Activated naive CD4-positive, alpha-beta T cell treated with anti-CD3 and anti-CD28 coated beads, Interleukin-2, amount 50 U/mL, for 16 hours (primary cell): Measurements from ENCODE around the gene LIPC.

ENCODE experiments used
- DNase-seq: peaks from one replicate; pipeline ENCODE4 v3.0.0-alpha.2; 2020

LIPC gene

DNA sequence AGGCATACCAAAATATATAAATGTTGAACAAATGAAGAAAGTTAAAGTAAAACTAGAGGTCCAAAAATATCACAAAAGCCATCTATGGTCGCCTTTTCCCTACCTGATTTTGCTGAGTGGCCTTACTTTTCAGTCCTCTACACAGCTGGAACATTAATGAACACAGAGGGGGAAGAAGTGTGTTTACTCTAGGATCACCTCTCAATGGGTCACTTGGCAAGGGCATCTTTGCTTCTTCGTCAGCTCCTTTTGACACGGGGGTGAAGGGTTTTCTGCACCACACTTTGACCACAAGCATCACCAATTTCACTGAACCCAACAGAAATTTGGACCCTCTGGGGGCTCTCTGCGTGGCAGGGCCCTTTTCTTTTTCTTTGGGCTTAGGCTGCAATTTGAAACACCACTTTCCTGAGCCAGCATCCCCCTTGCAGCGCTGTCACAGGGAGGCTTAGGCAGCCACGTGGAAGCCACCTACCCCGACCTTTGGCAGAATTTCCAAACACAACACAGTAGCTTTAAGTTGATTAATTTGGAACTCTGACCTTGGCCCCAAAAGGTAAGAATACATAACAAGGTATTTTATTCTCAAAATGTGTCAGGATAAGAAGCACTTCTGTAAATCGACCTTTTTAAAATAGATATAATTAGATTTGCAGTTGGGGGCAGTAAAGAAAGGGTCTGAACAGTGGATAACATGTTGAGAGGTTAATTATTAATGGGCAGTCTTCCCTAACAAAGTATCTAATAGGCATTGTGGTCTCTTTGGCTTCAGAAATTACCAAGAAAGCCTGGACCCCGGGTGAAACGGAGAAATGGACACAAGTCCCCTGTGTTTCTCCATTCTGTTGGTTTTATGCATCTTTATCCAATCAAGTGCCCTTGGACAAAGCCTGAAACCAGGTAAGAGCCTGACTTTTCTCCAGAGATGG is at the start of gene LIPC:
Gene LIPC, plus strand, starts transcription at position 771 of the 929 bp plus-strand sequence. Its CDS starts 42 bp downstream, at position 813.
- no peak for DNase-seq

DNA sequence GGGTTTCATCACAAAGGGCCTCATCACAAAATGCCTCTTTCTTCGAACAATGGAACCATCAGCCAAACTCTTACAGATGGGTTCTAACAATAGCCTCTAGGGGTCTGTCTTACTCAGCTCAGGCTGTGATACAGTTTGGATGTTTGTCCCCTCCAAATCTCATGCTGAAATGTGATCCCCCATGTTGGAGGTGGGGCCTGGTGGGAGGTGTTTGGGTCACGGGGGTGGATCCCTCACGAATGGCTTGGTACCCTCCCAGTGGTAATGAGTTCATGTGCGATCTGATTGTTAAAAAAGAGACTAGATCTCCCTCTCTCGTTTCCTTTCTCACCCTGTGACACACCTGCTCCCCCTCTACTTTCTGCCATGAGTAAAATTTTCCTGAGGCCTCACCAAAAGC is 47.9 kb upstream of the LIPC start:
- DNase-seq: peak; percentile 49

DNA sequence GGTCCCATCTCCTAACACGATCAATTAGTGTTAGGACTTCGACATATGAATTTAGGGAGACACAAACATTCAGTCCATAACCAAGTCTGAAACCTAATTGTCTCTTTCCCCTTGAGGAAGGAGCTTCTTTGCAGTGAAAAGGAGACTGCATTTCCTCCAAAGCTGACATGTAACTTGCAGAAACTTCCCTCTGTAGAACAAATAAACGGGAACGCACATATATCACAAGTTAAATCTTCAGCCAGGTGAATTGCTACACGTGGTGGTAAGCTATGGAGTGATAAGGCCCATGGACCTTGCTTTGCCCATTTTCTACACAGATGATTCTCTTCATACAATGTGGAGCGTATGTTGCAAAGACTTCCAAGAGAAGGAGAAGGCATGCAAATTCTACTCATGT is 47.1 kb upstream of the LIPC start:
- DNase-seq: no peak

DNA sequence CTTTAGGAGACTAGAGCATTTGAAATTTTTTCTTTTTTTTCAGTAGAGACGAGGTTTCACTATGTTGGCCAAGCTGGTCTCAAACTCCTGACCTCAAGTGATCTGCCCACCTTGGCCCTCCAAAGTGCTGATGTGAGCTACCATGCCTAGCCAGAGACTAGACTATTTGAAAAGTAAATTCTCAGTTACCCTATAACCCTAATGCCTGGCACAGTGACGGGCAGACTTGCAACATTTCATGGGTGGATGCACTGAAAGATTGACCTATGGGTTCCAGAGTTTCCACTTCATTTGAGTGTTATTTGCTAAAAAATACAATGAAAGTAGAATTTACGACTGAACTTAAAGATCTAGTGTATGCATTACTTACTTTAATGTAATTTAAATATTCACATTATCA is 45.7 kb upstream of the LIPC start:
- DNase-seq: no peak

DNA sequence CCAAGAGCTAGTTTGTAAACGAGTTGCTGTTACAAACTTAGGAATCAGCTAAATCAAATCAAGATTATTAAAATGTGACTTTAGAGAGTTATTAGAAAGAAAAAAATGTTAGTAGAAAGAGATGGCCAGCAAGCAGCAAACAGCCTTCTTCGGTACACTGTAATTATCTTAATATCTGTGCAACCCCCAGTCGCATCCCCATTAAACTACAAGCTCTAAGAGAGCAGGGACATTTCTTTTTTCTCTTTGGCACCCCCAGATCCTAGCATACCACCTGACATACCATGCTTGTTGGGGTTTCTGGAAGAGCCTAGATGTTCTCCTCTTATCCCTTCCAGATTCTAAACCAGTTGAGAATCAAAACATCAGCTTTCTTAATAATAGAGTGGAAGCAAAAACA is 45.1 kb upstream of the LIPC start:
- DNase-seq: no peak

DNA sequence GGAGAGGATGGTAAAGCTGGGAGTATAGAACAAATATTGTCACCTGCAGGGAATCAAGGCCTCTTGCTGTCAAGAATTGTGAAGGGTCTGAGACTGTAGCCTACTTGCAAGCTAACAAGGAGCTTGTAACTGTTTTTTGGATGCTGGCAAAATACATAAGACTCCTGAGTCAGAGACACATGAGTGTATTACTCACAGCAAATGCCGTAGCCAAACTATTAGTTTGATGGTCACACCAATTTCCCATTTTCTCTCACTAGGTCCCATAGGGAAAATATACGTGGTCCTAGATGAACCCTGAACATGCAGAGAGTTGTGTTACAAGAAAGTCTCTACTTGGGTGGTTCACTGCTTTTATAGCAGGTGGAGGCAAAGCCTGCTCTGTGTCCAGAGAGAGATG is 44.7 kb upstream of the LIPC start:
- DNase-seq: no peak

DNA sequence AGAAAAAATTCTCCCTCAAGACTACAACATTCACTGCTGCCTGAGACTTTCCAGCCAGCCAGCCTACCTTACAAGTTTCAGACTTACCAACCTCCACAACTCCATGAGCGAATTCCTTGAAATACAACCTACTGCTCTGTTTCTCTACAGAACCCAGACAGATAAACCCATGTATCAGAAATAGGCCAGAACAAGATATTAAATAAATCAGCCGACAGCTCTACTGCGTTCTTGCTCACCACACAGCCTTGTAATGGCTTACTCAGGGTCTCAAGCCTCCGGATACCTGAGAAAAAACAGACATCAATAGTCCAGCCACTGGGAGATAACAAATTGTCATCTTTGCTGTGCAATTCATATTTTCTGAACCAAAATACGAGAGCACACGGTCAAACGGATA is 43.6 kb upstream of the LIPC start:
- DNase-seq: no peak

DNA sequence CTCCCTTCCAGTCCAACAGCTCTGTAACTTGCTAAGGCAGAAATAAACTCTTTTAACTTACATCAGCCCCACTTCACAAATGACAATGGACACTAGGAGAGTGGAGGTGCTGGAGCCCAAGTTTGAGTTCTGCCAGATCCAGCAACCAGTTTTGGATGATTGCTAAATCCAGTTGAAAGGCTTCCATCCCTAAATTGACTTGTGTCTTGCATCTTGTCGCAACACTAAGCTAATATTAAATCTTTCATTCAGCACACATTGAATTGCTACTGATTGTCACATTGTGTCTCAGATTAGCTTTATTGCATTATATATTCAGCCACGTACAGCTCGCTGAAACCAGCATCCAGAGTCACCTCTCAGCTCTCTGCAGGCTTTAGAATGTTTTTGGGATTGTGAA is 41.7 kb upstream of the LIPC start:
- no peak for DNase-seq

DNA sequence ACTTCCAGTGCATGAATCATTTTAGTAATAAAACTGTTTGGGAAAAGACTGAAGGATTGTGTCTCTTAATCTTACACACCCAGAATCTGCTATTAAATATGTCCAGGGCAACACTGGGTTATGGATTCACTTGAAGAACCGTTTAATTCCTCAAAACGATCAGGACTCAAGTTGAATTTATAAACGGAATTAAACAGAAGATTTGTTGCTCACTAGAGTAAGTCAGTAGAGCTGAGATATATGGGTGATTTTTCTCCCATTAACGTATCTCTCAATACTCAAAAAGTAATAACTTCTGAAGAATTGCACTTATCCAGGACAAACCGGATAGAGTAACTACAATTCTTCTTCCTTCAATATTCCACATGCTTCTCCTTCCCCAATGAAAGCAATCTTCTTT is 41.1 kb upstream of the LIPC start:
- no peak for DNase-seq

DNA sequence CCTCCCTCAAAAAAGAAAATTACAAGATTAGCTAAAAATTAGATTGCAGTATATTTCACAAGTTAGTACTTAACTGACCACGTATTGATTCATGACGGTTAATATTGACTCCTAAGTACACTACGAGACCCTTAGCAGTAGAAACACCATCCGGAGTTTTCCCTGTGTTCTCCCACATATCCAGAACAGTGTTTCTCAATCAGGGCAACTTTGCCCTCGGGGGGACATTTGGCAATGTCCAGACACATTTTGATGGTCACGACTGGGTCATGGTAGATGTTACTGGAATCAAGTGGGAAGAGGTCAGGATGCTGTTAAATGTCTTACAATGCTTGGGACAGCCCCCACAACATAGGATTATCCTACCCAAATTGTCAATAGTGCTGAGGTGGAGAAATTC is 40.7 kb upstream of the LIPC start:
- no peak for DNase-seq

DNA sequence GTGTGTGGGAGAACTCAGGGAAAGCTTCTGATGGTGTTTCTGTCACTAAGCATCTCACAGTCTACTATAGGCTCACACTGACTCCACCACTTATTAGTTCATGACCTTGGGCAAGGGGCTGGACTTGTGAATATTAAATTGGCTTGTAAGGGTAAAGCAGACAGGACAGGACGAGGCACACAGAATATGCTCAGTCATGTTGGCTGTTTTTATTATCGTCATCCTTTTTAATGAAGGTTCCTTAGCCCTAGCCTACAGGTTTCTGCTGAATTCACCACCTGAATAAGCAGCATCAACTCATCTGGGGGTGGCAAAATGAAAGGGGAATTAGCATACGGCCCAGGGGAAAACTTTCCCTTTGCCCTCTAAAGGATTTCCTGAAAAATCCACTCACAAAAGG is 39.6 kb upstream of the LIPC start:
- DNase-seq: no peak

DNA sequence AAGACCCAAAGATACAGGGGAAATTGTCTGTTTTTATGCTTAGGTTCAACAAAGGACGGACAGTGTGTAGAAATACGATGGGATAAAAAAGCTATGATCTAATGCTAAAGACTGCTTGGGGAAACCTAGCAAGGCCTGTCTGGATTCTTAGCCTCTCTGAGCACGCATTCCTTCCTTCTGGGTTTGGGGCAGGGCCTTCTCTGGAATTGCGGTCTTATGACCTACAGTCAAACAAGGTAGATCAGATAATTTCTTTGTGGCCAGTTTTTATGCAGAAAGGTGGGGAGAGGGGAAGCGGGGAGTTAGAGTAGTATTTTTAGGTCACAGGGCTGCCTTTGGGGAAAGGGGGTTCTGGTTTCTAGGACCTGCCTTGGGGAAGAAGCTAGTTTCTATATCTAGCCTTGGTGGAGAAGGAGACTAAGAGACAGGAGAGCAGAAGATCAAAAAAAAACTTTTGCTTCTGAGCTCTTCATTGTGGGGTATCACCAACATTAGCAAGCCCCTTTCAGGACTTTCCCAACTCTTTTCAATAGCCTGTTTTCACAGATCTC is 39.1 kb upstream of the LIPC start:
- no peak for DNase-seq

DNA sequence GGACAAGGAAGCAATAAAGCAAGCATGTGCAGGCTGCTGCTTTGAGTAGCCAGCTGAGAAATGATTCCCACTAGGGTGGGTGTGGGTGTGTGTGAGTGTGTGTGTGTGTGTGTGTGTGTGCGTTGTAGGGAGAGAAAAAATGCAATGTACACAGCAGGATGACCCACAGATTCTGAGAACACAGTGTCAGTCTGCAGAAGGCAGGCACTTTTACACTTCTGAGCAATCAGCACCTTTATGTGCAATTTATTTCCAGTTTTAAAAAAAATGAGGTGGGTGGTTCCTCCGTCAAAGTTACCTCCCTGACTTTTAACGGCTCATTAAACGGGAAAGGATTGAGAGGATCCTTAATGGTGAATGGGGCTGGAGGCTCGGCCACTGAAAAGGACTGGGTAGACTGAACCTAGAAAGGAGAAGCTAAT is 38.5 kb upstream of the LIPC start:
- no peak for DNase-seq

DNA sequence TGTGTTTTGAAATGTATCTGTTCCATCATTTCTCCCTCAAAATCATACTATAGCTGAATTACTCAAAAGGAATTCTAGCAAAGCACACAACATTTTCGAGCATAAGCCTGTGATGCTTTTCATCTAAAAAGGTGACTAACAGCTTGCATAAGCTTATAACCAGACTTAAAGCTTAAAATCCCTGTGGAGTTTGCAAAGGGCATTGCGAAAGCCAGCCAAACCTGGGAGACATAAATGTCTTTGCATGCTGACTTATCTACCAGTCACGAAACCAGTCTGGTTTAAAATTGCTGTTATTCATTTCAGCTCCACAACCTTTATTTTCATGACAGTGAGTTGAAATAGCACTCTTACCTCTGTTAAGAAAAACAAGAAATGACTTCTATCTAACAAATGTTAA is 35.6 kb upstream of the LIPC start:
- DNase-seq: no peak

DNA sequence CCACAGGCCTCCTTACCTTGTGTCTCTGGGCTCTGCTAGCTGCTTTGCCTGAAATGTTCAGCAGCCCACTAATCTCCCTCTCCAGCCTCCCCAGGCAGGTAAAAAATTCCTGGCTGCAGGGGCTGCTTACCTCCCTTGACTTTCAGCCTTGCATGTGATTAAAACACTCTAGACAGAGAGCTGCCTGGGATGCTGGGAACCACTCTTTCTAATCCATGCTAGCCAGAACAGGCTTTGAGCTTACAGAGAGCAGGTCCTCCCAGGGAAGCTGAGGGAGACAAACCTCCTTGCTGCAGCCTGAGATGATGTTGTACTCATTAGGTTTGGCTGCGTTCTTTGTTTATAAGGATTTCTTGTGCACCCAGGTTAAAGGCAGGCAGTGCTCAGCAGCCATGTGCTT is 33.7 kb upstream of the LIPC start:
- no peak for DNase-seq

DNA sequence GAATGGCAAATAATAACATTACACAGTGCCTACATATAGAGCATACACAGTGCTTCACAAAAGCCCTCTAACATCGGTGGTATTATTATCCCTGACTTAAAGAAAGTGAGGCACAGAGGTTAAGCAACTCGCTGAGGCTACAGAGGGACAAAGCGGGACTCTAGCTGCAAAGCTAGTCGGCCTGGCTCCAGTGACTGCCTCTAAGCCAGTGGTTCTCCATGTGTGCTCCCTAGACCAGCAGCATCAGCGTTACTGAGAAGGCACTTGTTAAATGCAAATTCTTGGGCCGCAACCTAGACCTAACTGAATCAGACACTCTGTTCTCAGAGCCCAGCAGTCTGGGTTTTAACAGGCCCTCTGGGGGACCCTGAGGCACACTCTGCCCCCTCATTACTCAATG is 33.1 kb upstream of the LIPC start:
- no peak for DNase-seq

DNA sequence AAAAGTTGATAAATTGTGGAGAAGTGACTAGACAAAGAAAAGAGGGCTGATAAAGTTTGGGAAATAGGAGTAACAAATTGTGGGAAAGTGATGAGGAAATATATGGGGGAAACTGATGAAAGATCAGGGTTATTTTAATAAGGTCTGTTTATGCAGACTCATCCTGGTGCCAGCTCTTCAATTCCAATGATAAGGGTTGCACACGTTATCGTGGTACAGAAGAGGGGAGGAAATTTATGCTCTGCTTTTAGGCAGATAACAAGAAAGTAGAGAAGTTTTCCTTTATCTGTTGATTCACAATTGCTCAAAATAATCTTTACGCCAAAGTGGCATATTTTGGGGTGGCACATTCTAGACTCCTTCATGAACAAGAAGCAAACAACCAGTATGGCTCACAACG is 32.1 kb upstream of the LIPC start:
- DNase-seq: no peak

DNA sequence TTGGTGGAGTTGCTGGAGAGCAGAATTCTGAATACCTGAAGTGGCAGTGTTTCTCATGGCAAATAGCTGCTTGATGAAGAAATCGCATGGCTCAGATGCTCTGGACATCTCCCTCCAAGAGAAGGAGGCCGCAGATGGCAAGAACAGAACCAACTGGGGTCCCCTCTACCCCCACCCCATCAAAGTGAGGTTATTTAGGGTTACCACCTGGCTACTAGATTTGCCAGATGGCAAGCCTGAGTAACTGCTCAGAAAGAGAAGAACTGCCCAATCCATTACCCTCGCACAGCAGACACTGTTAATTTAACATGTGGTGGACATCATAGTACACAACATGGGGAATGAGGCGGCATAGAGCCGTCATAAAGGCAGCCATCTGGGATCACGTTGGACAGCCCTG is 30.5 kb upstream of the LIPC start:
- DNase-seq: no peak

DNA sequence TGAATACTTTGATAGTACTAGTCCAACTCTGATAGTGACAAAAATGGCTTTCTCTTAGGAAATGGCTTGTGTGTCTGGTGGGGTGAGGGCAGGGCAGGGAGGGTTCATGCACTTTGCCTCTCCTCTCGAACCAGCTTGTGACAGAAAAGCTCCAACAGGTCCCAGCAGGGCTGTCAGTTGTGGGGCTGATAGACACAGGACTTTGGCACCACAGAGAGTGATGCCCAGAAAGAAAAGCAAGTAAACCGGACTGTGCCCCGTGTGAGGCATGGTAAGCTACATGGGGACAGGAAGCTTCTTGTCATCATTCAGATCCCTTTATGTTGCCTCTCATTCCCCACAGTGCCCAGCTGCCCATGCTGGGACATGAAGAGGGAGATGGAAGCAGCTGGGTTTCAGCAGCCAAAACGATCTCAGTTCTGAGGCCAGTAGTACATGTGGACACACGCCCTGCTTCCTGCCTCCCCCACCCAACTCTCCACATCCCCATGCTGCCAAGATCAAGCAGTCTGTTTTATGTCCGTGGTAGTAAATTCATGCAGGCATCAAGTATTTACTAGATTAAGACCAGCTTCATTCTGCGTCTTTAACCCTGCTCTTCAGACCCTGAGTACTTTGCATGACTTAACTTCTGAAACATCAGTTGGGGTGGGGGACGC is 29.7 kb upstream of the LIPC start:
- no peak for DNase-seq

DNA sequence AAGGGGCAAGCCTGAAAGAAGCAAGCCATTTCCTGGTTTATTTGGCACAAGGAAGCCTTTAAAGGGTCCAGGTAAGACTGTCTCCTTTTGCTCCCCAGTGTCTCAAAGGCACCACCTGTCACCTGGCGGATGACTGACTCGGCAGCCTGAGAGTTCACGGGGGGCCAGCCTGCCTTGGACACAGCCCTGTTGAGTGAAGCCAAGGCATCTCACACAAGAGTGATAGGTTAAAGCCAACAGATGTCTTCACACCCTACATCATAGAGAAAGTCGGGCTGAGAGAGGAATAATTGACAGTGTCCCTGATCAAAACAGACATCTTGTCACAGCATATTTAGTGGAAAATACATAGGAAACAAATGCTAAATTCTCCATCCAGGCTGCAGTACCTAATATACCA is 28.2 kb upstream of the LIPC start:
- DNase-seq: no peak

DNA sequence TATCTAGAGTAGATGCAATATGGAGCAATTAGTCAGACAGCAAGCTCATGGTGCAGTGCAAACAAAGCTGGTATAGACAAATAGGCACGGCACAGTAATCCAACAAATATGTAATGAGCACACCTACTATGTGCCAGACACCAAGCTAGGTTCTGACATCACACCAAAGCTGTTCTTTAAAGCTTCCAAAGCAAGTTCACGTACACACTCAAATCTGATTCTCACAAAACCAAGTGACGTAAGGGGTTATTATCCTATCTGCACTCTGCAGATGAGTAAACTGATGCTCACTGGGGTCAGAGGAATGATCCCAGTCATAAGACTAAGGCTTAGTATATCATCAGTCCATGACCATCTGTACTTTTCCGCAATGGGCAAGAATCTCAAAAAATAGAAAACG is 27.8 kb upstream of the LIPC start:
- no peak for DNase-seq

DNA sequence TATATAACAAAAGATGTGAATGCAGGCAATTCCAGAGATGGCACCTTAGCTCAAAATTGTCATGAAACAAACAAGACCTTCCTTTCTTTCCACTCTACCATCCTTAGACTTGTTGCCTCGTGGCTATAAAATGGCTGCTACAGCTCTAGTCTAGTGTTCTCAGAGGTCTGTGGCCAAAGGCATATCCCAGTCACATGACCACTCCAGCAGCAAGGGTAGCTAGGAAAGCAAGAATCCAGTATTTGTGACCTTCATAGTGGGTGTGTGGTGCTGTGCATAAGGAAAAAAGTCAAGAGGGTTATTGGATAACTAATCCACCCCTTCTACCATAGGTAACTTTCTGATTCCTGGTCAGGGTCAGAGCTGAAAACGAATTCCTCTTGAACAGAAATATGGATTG is 27.1 kb upstream of the LIPC start:
- no peak for DNase-seq

DNA sequence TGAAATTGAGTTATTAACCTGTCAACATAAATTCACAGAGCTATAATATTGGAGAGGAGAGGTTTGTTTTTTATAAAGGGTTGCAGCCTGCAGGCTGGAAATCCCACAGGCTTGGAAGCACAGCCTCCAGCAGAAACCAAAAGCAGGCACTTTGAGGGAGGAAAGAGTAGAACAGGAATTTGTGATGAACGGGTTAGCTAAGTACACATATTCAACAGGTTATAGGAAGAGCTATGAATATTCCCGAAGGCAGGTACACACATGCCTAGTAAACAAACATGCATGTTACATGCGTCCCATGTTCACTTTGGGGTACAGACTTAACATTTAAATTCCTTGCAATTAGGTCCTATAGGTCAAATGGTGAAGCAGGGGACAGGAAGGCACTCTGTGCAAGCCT is 25.9 kb upstream of the LIPC start:
- no peak for DNase-seq

DNA sequence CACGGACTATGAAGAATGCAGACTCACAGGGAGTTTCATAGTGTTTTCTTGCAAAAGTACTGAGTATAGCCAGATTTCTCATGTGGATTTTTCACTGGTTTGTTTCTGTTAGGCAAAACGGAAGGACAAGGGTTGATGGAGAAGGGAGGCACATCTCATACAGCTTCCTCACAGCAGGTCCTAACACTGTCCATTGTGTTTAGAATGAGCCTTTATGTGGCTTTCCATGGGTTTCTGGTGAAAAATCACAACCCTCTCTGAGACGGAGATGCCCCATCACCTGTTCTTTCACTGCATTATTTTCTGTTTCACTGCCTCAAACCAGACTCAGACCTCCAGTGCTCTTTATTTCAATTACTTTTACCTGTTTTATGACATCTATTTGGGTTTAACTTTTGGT is 25.0 kb upstream of the LIPC start:
- DNase-seq: no peak
